OCI-LY7 (cell line): ENCODE data around the gene QSOX1.

Experiments
- CTCF ChIP-seq: fragments of 200-600 bp; sonication (generic); conservative IDR thresholded peaks from 2 replicates; pipeline ENCODE4 v1.5.1; 2014; ENCODE audit warnings: mild to moderate bottlenecking, antibody characterized with exemption, low read length, moderate library complexity, mixed read lengths
- EZH2phosphoT487 ChIP-seq: fragments of 200-600 bp; sonication (generic); IDR thresholded peaks from 2 replicates; pipeline ENCODE4 v1.6.1; 2018; ENCODE audit warnings: low read depth, borderline replicate concordance, mild to moderate bottlenecking, mixed run types, antibody characterized with exemption, low read length, moderate library complexity, mixed read lengths

- TF ChIP-seq CTCF (peak; percentile 68), EZH2phosphoT487 (no peak)
Measured at GRCh38 chr1:180248731-180249681, 94.3 kb downstream of the QSOX1 start.
